NCI-H2029 treated with DMSO at 0.1 percent for 48 hours (cell line): Measurements from ENCODE around the gene HLA-B.
A peak's percentile ranks its signal among the peaks of the same experiment; 100 is the strongest.
"Not testable (repeated sequence)": the region's sequence is repeated elsewhere in the genome, so short reads cannot be mapped to it uniquely, and the experiment has no call there.

Experiments used
- DNase-seq: peaks from one replicate; lab custom pipeline; 2025; lab: John Stamatoyannopoulos, UW

HLA-B gene

GRCh38 chr6:31356946-31357466 is at the start of gene HLA-B:
Gene HLA-B (minus strand): TSS chr6:31357179. CDS start chr6:31357158, 21 bp downstream.
- peak; percentile 49 for DNase-seq

- no peak for DNase-seq
These were observed 49.0 kb upstream of the HLA-B start for GRCh38 chr6:31405996-31406395.

GRCh38 chr6:31404061-31404364 is 47.0 kb upstream of the HLA-B start:
- DNase-seq: not testable (repeated sequence)

GRCh38 chr6:31403283-31404060 is 46.5 kb upstream of the HLA-B start, which contains the start of gene MICA:
Gene MICA (plus strand): TSS chr6:31403595. CDS start chr6:31403633, 38 bp downstream.
- no peak for DNase-seq

- DNase-seq: no peak
These were observed 45.6 kb upstream of the HLA-B start for GRCh38 chr6:31402324-31403282.

GRCh38 chr6:31401403-31401802 is 44.4 kb upstream of the HLA-B start:
- DNase-seq: no peak

GRCh38 chr6:31400467-31401289 is 43.7 kb upstream of the HLA-B start:
- DNase-seq: no peak

- DNase-seq: peak; percentile 46
These were observed 42.8 kb upstream of the HLA-B start for GRCh38 chr6:31399589-31400466.

- no peak for DNase-seq
These were observed 41.0 kb upstream of the HLA-B start for GRCh38 chr6:31397901-31398525.

- not testable (repeated sequence) for DNase-seq
These were observed 40.1 kb upstream of the HLA-B start for GRCh38 chr6:31397153-31397499.

GRCh38 chr6:31396422-31397152 is 39.6 kb upstream of the HLA-B start:
- DNase-seq: peak; percentile 44

GRCh38 chr6:31395832-31396231 is 38.9 kb upstream of the HLA-B start:
- DNase-seq: no peak

GRCh38 chr6:31394381-31394780 is 37.4 kb upstream of the HLA-B start:
- no peak for DNase-seq

- no peak for DNase-seq
These were observed 37.0 kb upstream of the HLA-B start for GRCh38 chr6:31393932-31394331.

GRCh38 chr6:31389802-31390132 is 32.8 kb upstream of the HLA-B start:
- DNase-seq: not testable (repeated sequence)

GRCh38 chr6:31388916-31389801 is 32.2 kb upstream of the HLA-B start:
- not testable (repeated sequence) for DNase-seq

- DNase-seq: no peak
These were observed 30.0 kb upstream of the HLA-B start for GRCh38 chr6:31386977-31387376.

- DNase-seq: no peak
These were observed 29.1 kb upstream of the HLA-B start for GRCh38 chr6:31386099-31386498.

- DNase-seq: no peak
These were observed 28.1 kb upstream of the HLA-B start for GRCh38 chr6:31385041-31385440.
